ENCODE results near the gene BRINP2.
"Not testable (repeated sequence)": the region's sequence is repeated elsewhere in the genome, so short reads cannot be mapped to it uniquely, and the experiment has no call there.

BRINP2 gene

DNA sequence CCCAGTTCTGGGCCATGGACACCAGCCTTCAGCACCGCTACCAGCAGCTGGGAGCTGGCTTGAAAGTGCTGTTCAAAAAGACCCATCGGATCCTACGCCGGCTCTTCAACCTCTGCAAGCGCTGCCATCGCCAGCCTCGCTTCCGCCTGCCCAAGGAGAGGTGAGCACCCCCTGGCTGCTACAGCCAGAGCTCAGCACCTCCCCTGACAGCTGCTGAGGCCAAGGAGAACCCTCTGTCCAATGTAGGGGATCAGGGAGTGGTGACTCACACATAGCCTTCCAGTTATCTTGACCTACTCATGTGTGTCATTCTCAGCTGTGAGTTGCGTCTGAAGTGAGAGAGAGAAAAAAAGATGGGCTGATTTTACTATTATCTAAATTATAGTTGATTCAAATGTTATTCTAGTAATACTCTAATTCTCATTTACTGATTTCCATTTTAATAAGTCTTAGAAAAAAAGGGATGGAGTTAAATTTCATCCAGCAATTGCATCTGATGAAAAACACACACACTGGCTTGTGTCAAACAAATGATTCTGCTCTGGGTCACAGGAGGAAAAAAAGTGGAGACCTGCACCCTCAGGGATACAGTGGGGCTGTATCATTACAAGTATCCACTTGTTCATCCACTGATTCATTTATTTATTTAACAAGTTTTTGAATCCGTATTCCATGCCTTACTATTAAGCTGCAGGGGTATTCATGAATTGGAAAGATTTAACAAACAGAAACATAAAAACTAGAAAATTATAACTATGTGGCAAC, 108.0 kb downstream of the BRINP2 start:
- no peak for DNase-seq

DNA sequence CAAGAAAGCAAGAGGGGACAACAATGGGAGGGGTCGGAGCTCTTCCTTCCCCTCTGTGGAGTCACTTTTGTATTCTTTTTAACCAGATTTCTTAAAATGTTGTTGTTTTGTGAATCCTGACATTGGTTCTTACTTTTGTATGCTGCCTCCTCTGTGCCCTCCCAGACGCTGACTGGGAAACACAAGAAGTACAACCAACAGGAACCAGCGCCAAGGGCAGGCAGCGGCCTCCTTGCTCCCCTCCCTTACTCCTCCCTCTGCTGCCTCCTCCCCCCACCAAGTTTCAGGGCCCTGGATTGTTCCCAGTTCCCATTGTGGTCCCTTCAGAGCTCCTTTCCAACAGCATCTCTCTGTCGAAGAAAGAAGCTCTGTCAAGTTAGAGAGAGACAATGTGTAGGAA, 111.1 kb downstream of the BRINP2 start:
- DNase-seq: no peak

DNA sequence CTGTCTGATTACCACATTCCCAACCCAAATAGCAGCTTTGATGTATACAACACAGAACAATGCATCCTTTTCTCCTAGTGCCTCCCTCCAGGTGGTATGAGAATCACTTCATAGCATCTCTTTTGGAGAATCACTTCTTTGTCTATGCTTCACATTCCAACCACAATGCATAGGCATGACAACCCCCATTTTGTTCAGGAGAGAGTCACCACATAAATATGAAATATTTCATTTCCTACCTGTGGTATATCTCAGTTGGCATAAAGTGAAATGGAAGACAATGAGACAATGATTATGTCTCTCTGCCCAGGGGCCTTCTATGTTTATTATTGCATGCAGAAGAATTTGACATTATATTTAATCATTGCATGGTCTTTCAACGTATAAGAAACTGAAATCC, 112.2 kb downstream of the BRINP2 start:
- no peak for DNase-seq

GRCh38 chr1:177283380-177283779, 112.6 kb downstream of the BRINP2 start:
- no peak for DNase-seq

GRCh38 chr1:177286396-177286795, 115.6 kb downstream of the BRINP2 start:
- no peak for DNase-seq

DNA sequence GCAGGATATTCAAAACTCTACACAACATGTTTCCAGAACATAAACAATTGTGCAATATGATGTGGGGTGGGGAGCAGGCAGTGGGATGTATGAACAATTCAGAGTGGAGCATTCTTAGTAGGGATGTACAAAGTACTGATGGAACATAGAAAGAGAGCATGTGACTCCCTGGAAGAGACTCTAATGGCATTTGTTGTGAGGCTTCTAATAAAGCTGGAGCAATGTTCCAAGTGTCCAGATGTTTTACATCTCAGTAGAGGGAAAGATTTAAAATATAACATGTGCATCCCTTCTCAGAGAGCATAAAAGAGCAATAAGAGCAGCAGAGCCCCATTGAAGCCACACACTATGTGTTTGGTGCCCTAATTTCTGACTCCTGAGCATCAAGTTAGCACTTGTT, 116.5 kb downstream of the BRINP2 start:
- no peak for DNase-seq

GRCh38 chr1:177287994-177288393, 117.2 kb downstream of the BRINP2 start:
- no peak for DNase-seq

DNA sequence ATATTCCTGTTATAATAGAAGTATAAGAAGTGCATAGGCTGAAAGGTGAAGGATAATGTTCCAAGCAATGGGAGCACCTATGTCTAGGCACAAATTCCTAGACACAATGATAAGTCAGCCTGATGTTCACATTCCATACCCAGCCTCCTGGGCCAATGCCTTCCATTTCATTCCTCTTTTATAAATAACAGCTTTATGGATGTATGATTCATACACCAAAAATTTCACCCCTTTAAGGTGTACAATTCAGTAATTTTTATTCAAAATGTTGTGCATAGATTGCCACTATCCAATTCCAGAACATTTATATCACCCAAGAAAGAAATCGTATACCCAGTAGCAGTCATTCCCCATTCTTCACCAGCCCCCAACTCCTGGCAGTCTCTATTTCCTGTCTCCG, 118.8 kb downstream of the BRINP2 start:
- DNase-seq: no peak

GRCh38 chr1:177300431-177300830, 129.7 kb downstream of the BRINP2 start:
- DNase-seq: no peak

DNA sequence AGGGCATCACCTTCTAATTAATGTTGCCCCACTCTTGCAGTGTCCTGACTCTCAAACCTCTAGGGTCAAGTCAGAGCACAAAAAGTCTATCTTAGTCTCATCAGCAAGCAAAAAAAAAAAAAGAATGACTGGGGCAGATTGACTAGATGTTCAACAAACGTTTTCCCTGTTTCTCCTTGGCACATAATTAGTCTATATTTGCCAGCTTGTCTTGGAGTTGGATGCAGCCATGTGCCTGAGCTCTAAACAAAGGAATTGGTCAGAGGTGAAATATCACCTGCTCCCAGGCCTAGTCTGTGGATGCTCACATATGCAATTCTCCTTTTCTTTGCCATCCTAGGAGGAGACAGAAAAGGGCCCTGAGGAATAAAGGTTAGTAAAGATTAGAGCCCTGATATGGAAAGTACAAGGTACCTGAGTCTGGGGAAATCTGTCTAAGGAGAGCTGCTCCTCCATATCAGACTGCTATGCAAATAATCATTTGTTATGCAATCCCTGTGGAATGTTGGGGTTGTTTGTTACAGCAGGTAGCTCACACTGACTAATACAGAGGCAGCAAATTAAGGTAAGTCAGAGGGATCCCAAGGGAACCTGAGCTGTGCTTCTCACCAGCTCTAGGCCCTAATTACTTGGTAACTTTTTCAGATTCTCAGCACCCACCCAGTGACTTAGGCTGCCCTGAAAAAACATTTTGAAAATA, 130.8 kb downstream of the BRINP2 start:
- no peak for DNase-seq

- DNase-seq: no peak
These were observed 131.7 kb downstream of the BRINP2 start for GRCh38 chr1:177302357-177303044.

DNA sequence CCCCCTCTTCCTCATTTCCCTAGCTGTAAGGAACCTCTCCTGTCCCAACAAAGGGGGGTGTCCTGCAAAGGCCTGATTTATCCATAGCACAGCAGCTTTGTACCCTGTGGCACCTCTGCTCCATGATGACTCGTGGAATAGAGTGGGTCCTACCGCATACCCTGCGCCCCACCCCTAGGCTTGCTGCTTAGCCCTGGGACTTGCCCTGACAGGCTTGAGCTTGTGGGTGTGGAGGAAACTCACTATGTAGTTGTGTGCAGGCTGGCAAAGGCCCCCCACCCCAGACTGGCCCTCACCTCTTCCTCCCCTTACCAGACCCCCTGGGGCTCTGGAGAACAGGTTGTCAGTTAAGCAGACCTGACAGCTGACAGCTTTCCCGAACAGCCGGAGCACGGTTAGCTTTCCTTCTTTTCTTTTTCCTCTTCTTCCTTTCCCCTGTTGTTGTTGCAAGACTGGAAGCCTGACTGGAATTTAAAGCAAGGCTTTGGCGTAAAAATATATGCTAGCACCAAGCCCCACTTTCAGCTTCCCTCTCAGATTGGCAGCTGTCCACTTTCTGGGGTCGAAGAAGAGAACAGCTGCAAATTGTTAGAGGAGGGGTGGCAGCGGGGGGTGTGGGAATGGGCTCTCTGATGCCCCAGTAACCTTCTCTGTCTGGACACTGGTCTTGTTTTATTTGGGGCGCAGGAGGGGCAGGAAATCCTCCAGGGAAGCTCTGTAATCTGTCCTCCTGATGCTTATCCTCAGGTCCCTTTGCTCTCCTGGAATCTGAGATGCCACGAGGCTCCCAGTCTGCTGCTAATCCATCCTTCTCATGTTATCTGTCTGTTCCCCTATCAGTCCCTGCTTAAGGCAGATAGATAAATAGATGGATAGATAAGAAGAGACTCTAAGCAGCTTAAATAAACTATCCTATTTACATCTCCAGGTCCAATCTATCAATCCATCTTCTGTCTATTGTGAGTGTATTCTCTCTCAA, 134.6 kb downstream of the BRINP2 start:
- no peak for DNase-seq

GRCh38 chr1:177306019-177306415, 135.3 kb downstream of the BRINP2 start:
- no peak for DNase-seq

DNA sequence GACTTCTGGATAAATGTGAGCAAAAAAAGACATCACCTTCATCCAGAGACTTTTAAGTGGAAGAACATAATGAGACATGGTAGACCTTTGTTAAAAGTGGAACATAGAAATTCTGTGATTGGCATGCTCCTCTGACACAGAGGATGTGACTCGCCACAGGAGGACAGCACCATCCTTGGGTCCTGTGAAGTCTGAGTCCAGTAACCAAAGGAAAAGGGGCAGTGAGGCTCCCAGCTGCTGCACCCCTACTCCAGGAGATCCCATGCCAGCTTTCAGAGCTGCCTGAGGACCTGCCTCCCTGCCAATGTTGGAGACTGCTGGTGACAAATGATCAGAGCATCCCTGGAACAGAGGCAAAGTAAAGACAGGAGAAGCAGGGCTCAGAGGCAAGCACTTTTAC, 136.2 kb downstream of the BRINP2 start:
- DNase-seq: no peak

- no peak for DNase-seq
These were observed 137.0 kb downstream of the BRINP2 start for GRCh38 chr1:177307771-177308170.

- no peak for DNase-seq
These were observed 139.1 kb downstream of the BRINP2 start for GRCh38 chr1:177309880-177310279.

DNA sequence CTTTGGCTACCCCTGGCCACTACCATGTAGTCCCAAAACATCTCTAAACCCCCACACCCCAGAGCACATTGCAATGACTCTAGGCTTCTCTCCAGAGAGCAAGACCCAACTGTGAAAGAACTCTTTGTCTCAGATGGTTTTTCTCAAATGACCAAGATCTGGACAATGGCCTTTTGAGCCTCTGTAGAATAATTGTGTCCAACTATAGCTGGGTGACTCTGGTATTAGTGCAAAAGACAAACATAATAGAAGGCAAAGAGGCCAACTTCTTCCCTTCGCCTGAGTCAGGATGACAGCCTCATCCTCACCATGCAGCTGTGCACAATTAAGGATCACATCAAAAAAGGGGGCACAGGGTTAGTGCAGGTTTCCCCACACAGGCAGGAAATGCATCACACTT, 139.6 kb downstream of the BRINP2 start:
- DNase-seq: no peak

DNA sequence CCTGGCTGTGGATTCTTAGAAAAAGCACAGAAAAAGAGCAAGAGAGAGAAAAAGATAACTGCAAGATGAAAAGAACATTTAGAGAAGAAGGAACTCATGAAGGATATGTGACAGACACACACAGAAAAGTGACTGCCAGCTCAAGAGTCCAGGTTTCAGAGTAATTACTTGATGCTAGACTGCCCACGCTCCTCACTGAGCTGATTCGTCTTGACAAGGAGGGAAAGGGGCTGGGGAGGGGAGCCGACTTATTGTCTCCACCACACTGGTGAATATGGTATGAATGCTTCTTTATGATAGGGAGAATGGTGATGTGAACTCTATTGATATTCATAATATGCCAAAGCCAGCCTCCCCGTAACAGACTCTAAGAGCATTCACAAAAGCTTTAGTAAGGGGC, 140.4 kb downstream of the BRINP2 start:
- no peak for DNase-seq

DNA sequence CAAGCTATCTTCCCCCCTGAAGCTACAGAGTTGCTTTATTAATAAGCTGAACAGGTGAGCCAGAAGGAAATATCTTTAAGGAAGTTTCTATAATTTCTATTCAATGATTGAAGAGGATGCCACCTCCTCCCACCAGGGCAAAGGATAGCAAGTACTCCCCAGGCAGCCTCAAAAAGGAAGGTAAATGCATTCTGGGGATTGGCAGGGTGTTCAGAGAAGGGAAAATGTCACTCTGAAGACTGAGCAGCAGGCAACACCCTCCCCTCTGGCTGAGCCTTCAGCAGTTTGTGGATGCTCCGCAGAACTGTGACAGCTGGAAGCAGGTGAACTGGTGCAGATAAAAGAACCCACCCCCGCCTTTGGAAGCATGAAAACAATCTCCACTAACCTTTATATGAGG, 140.8 kb downstream of the BRINP2 start:
- DNase-seq: no peak

DNA sequence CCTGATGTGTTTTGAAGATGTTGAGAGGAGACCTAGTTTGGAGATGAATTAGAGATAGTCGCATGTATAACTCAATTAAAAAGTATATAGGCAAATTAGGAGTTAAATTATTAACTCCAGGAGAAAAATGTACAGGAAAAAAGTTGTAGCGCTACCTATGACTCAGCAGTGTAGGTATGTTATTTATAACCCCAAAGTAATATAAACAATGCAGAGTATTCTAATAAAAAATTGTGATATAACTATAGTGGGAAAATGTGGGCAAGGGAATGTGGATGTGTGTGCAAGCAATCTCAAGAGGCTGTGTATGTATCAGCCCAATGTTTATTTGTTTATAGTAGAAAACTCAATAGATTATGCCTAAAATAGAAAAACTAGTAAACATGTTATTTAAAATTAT, 144.5 kb downstream of the BRINP2 start:
- DNase-seq: no peak

- no peak for DNase-seq
These were observed 145.0 kb downstream of the BRINP2 start for GRCh38 chr1:177315761-177316160.

GRCh38 chr1:177321434-177321833, 150.7 kb downstream of the BRINP2 start:
- DNase-seq: not testable (repeated sequence)

DNA sequence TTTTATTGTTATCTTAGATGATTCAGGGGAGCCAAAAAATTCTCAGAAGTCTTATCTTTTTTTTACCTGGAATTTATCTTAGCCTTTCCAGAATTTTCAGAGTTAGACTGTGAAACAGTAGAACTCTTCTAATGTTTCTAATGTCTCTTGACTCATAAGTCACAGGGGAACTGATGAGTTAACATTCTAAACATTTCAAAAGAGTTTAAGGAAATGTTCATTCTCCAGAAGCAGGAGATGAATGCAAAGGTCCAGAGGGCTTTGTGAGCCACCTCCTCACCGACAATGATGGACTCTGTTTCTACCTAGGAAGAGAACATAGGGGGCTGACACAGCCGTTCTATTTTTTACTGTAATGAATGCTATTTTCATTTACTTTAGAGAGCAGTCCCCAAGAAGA, 157.5 kb downstream of the BRINP2 start:
- DNase-seq: no peak
